ENCODE results near the gene PHYKPL.

GRCh38 chr5:178187014-178187413 is 45.6 kb downstream of the PHYKPL start, which contains the start of gene GMCL2:
- TF ChIP-seq CTCF (IDR thresholded peaks at IDR 0.05): no peak
- TF ChIP-seq POLR2A (IDR thresholded peaks at IDR 0.05): no peak

All from adrenal gland (tissue), 5 donors.